ENCODE results near the gene CD93. TPM values are rescaled to one million over a fixed set of nuclear protein-coding genes. Genes with fewer than 3 reads are reported as not detected.

Gene CD93
- total and polyA plus RNA-seq, 2 of the 8 experiments (the other 6 are each of a cell fraction or from before 2014, with no cell fraction given): under 0.01 to 0.07 TPM

GRCh38 chr20:23108871-23109270 lies 22.7 kb upstream of the CD93 start:
- FAIRE-seq: no peak
- H2AFZ ChIP-seq (ENCODE audit: low read length): no peak overlapping the region
- H3K4me2 ChIP-seq (ENCODE audit: insufficient read depth in 1 of 2, low read depth in 2 of 2, low read length in 2 of 2): no peak overlapping the region
- POLR2A ChIA-PET (ENCODE audit: partially characterized antibody): no interaction called here
- no peak overlapping the region for H3K23ac ChIP-seq (ENCODE audit: insufficient read length)
- no peak overlapping the region for H3K27ac ChIP-seq (ENCODE audit: low read depth, low read length)
- no peak for TF ChIP-seq SIX5 (IDR thresholded peaks at IDR 0.05; ENCODE audit: low read depth, low read length)
- no peak for TF ChIP-seq BACH1 (IDR thresholded peaks at IDR 0.05; ENCODE audit: low read length)
- TF ChIP-seq RXRA (IDR thresholded peaks at IDR 0.05; ENCODE audit: insufficient read depth, low read depth, low read length): no peak
- TF ChIP-seq, protein P1, sequence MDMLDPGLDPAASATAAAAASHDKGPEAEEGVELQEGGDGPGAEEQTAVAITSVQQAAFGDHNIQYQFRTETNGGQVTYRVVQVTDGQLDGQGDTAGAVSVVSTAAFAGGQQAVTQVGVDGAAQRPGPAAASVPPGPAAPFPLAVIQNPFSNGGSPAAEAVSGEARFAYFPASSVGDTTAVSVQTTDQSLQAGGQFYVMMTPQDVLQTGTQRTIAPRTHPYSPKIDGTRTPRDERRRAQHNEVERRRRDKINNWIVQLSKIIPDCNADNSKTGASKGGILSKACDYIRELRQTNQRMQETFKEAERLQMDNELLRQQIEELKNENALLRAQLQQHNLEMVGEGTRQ (IDR thresholded peaks at IDR 0.05; ENCODE audit: low read length): no peak
- no peak for TF ChIP-seq TBP (IDR thresholded peaks at IDR 0.05; ENCODE audit: low read depth, low read length)
- no peak overlapping the region for H3K18ac ChIP-seq (ENCODE audit: extremely low read depth, low read length)
- no peaks in the 10 kb centered on the region for H3K79me1 ChIP-seq (ENCODE audit: low read depth, low read length)
- no peak overlapping the region for H2BK12ac ChIP-seq (ENCODE audit: low read depth, low read length)
- no peak for DNase-seq (ENCODE audit: low read depth in 1 of 2, low spot score in 2 of 2)
- H2AK5ac ChIP-seq (ENCODE audit: low read depth, low read length): no peak overlapping the region
- no peak overlapping the region for H3K56ac ChIP-seq (replicated peaks; ENCODE audit: insufficient read length, low read depth, low read length)
- no peak overlapping the region for H3K9ac ChIP-seq (replicated peaks in 1 of 4; ENCODE audit: extremely low read depth in 1 of 4, low read depth in 3 of 4, low read length in 3 of 4)
- no peaks in the 10 kb centered on the region for H3K4me1 ChIP-seq (replicated peaks in 1 of 4; ENCODE audit: control insufficient read depth in 3 of 4, insufficient read depth in 4 of 4, low read length in 3 of 4)
- H2BK120ac ChIP-seq (replicated peaks; ENCODE audit: low read depth, low read length): no peak overlapping the region
- H3K23me2 ChIP-seq (ENCODE audit: low read depth, low read length): no peaks in the 10 kb centered on the region
- CTCF ChIA-PET (ENCODE audit: partially characterized antibody): interaction anchor here (1.1 to 3.8 kb wide), 4 partner anchors 8 to 18 kb away, joined by 3 to 21 read pairs (median 4); no protein-coding TSS in a partner anchor
- H4K91ac ChIP-seq (replicated peaks; ENCODE audit: insufficient read length, low read length): no peak overlapping the region
- no peaks in the 10 kb centered on the region for H4K20me1 ChIP-seq (replicated peaks in 1 of 2; ENCODE audit: control insufficient read depth in 1 of 2, insufficient read depth in 2 of 2, low read length in 2 of 2)
- WGBS, 2 experiments (ENCODE audit: extremely low coverage in 1 of 2, insufficient coverage in 1 of 2, insufficient read length in 1 of 2, insufficient replicate concordance in 2 of 2, low coverage in 1 of 2, low lambda C conversion rate in 2 of 2, missing lambda C conversion rate in 1 of 2): 80% methylated on average over 3 of the region's 3 CpGs; no CpG with 5 or more reads in 1 of the 2 experiments
- H3K79me2 ChIP-seq (ENCODE audit: control insufficient read depth in 1 of 2, insufficient read depth in 2 of 2, low read length in 2 of 2): no peaks in the 10 kb centered on the region
- no peak overlapping the region for H2BK5ac ChIP-seq (ENCODE audit: low read depth, low read length)
- no peak overlapping the region for H2BK20ac ChIP-seq (ENCODE audit: low read length)
- H3K4ac ChIP-seq (replicated peaks; ENCODE audit: insufficient read length, low read depth, low read length): no peak overlapping the region
- H4K5ac ChIP-seq (ENCODE audit: insufficient read length, low read depth, low read length): no peak overlapping the region
- no peak overlapping the region for H3K14ac ChIP-seq (ENCODE audit: insufficient read length)
- no peak overlapping the region for H2BK15ac ChIP-seq (ENCODE audit: low read length)
- H3K4me3 ChIP-seq (ENCODE audit: extremely low read depth in 1 of 4, insufficient read depth in 2 of 4, low read depth in 3 of 4, low read length in 4 of 4): no peak overlapping the region
- H3K9me3 ChIP-seq (ENCODE audit: insufficient read depth in 2 of 2, low read depth in 1 of 2, low read length in 1 of 2): no peaks in the 10 kb centered on the region
- H3K27me3 ChIP-seq (replicated peaks in 1 of 4; ENCODE audit: control insufficient read depth in 3 of 4, extremely low read depth in 1 of 4, insufficient read depth in 3 of 4, low read length in 3 of 4): no peaks in the 10 kb centered on the region
- no peaks in the 10 kb centered on the region for H3K36me3 ChIP-seq (ENCODE audit: control insufficient read depth in 2 of 4, insufficient read depth in 4 of 4, low read length in 3 of 4)
- no peak overlapping the region for H4K8ac ChIP-seq (ENCODE audit: extremely low read depth, insufficient read depth, low read length)

Data from H1 (cell line).